Heart right ventricle (tissue), 16 donors: ENCODE results near the gene GLDN. TPM values are rescaled to one million over a fixed set of nuclear protein-coding genes. Genes with fewer than 3 reads are reported as not detected.

ENCODE experiments used
- ATAC-seq, 8 donors: fragments of 200-7000 bp; cut with Tn5 transposase; one replicate each; pipeline ENCODE4 v1.9.1; 2020; ENCODE audit warnings: mild to moderate bottlenecking in 8 of 8, moderate library complexity in 8 of 8, moderate number of reproducible peaks in 1 of 8
- DNase-seq, 2 donors: peaks; one replicate each; pipeline ENCODE4 v3.0.0-alpha.2; 2020
- H3K27ac ChIP-seq, 10 donors: fragments of 200-600 bp; sonication (generic) in 2 of 10; one replicate each; pipeline versions ENCODE4 v1.5.0 to v1.8.0; 2020 to 2022; ENCODE audit warnings: mild to moderate bottlenecking in 3 of 10
- H3K27me3 ChIP-seq, 7 donors: fragments of 200-600 bp; one replicate each; pipeline ENCODE4 v1.8.0; 2021 to 2022; ENCODE audit warnings: mild to moderate bottlenecking in 2 of 7
- H3K36me3 ChIP-seq, 9 donors: fragments of 200-600 bp; sonication (generic) in 1 of 9; one replicate each; pipeline versions ENCODE4 v1.5.0 to v1.8.0; 2020 to 2022; ENCODE audit warnings: mild to moderate bottlenecking in 2 of 9
- H3K4me1 ChIP-seq, 9 donors: fragments of 200-600 bp; sonication (generic) in 1 of 9; one replicate each; pipeline versions ENCODE4 v1.5.0 to v1.8.0; 2020 to 2022; ENCODE audit warnings: mild to moderate bottlenecking in 4 of 9
- H3K4me3 ChIP-seq, 10 donors: fragments of 200-600 bp; sonication (generic) in 2 of 10; one replicate each; pipeline versions ENCODE4 v1.5.0 to v1.8.0; 2020 to 2022; ENCODE audit warnings: mild to moderate bottlenecking in 7 of 10, moderate library complexity in 2 of 10
- H3K9me3 ChIP-seq, 11 donors: fragments of 200-600 bp in 10 of 11; sonication (generic) in 2 of 11; one replicate each; pipeline versions ENCODE4 v1.5.0 to v1.8.0; 2013 to 2022; ENCODE audit warnings: mild to moderate bottlenecking in 2 of 11, control low read depth in 1 of 11, moderate library complexity in 1 of 11
- WGBS, 2 donors: extraction: QIAGEN DNeasy Blood & Tissue Kit; methylation state at CpG; one replicate each; pipeline ENCODE4 v1.1.7; 2013; ENCODE audit warnings: inconsistent platforms in 1 of 2; 5-methylcytosine and 5-hydroxymethylcytosine counted together
- intact Hi-C, 10 donors: fragments of 100-400 bp; cut with DNase I; formaldehyde crosslinking; loops; one replicate each; pipeline versions ENCODE4 v1.11.1 to v1.14.2; 2022
- polyA plus RNA-seq, 2 donors: library from polyadenylated mRNA; stranded (reverse); fragments of 200-250 nt; gene quantifications; one replicate each; pipeline ENCODE4 v1.2.3, GENCODE V29; 2013
- total RNA-seq, 10 donors: library from RNA; stranded (reverse); fragmentation: NEBNext Ultra II Directional in 3 of 10; extraction: Animal tissue kit (Norgen Biotek cat#: 25700) in 3 of 10; gene quantifications; one replicate each; pipeline versions ENCODE4 v1.2.1 to v1.2.4, GENCODE V29; 2021 to 2023
- TF ChIP-seq, protein P1 (sequence below), 9 donors: fragments of 200-600 bp; sonication (generic) in 2 of 9; IDR thresholded peaks; one replicate each; pipeline versions ENCODE4 v1.5.0 to v1.8.0; 2021 to 2022; ENCODE audit warnings: antibody characterized with exemption in 9 of 9, mild to moderate bottlenecking in 5 of 9, moderate library complexity in 1 of 9
- donor health status: Arrhythmogenic right ventricular cardiomyopathy.
- donor health status: ischemic (EF 13 %, LVEDD 7.1; RV severe dilation, severe dysfunction).
- donor health status: healthy with polysubstance abuse.
- donor health status: DM: no; HTN: yes; CAD: no.
- donor health status: DM: no; HTN: no; CAD: no.
- donor health status: ischemic (EF 25% LVEDD 6.9; RV normal size, moderate dysfunction).
- donor health status: ischemic (EF 25% LVEDD 5.7; RV mildly dilated, moderate dysfunction).
- donor health status: healthy.
- donor health status: DM: yes; HTN: yes; CAD: no.
- donor health status: Ischemic cardiomyopathy.
- donor health status: ischemic (EF 35%, LVEDD 5.7; RV mildly dilated, moderate dysfunction).
- donor health status: nonischemic (EF 11% LVEDD 7.7; RV severe dilation, severe dysfunction).
- donor health status: DM: yes; HTN: yes; CAD: no.
- donor health status: PGD.
- donor health status: ischemic (EF 29% LVEDD 5.4; RV normal size, mild dysfunction).
- donor health status: nonischemic (EF 23%, LVEDD 6.1; RV moderate dilation, normal function).

GLDN gene
- total and polyA plus RNA-seq, 12 donors = 0.65 to 19.8 (median 10.9) TPM

DNA sequence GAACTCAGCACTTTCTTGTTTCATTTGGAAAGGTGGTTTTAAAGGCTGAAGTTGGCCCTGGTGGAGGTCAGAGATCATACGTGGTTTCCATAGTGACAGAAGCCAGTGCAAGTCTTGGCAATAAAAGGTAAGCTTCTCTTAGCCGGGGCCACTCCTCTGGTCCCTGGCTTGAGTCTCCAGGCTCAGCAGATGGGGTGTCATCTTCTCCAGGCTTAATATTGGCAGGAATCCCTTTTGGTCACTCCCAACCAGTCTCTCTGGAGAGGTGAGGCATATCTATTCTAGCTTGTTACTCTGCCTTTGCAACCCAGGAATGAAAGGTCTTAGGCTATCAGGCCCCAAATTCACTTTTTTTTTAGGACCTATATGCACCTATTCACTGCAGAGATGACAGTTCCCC, 7.9 kb upstream of the GLDN start:
- WGBS, 2 donors = 81 to 97% methylated on average over 2 of the region's 2 CpGs
- DNase-seq (no peak), ATAC-seq (no peak)
- peak overlapping the region in 2 of 10 donors; percentile 4 to 28 for H3K27ac ChIP-seq
- no peak overlapping the region for H3K4me3 ChIP-seq
- peaks cover 0 to 10% (median 0%) of the 10 kb centered on the region in 11 donors for H3K9me3 ChIP-seq
- intact Hi-C loops = loop anchor here in 1 of 10 donors (5.0 kb wide), 1 partner anchor 39 kb away; no protein-coding TSS in a partner anchor
- no peaks in the 10 kb centered on the region for H3K36me3 ChIP-seq
- peaks cover 6 to 69% (median 44%) of the 10 kb centered on the region in 9 donors for H3K4me1 ChIP-seq
- H3K27me3 ChIP-seq = no peaks in the 10 kb centered on the region
- TF ChIP-seq, protein P1, sequence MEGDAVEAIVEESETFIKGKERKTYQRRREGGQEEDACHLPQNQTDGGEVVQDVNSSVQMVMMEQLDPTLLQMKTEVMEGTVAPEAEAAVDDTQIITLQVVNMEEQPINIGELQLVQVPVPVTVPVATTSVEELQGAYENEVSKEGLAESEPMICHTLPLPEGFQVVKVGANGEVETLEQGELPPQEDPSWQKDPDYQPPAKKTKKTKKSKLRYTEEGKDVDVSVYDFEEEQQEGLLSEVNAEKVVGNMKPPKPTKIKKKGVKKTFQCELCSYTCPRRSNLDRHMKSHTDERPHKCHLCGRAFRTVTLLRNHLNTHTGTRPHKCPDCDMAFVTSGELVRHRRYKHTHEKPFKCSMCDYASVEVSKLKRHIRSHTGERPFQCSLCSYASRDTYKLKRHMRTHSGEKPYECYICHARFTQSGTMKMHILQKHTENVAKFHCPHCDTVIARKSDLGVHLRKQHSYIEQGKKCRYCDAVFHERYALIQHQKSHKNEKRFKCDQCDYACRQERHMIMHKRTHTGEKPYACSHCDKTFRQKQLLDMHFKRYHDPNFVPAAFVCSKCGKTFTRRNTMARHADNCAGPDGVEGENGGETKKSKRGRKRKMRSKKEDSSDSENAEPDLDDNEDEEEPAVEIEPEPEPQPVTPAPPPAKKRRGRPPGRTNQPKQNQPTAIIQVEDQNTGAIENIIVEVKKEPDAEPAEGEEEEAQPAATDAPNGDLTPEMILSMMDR (IDR thresholded peaks at IDR 0.05) = no peak

DNA sequence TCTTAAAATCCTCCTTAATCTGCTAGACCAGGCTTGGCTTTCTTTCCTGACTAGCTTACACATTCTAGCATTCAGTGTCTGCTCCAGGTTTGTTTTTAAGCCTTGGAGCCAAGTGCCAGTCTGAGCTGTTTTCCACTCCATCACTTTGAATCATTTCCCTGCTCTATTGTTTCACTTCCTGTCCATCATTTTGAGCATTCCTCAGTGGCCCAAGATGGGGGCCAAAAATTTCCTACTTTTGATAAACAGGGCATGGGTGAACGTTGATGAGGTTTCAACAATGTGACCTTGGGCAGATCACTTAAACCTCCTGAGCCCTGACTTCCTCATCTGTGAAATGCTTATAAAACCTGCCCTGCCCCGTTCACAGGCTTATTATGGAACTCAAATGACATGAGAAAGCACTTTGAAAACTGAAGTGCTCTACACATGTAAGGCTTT, 7.4 kb upstream of the GLDN start:
- intact Hi-C loops = loop anchor here in 1 of 10 donors (5.0 kb wide), 1 partner anchor 38 kb away; no protein-coding TSS in a partner anchor
- 6 to 9% methylated on average over 2 of the region's 2 CpGs for WGBS, 2 donors
- Histone ChIP-seq H3K9me3 (peaks cover 0 to 7% (median 0%) of the 10 kb centered on the region in 11 donors), H3K27ac (peak overlapping the region in 2 of 10 donors; percentile 17 to 28), H3K4me3 (no peak overlapping the region), H3K36me3 (no peaks in the 10 kb centered on the region), H3K27me3 (no peaks in the 10 kb centered on the region), H3K4me1 (peaks cover 6 to 69% (median 44%) of the 10 kb centered on the region in 9 donors)
- ATAC-seq (no peak), DNase-seq (no peak)
- TF ChIP-seq, protein P1 (IDR thresholded peaks at IDR 0.05) = no peak

DNA sequence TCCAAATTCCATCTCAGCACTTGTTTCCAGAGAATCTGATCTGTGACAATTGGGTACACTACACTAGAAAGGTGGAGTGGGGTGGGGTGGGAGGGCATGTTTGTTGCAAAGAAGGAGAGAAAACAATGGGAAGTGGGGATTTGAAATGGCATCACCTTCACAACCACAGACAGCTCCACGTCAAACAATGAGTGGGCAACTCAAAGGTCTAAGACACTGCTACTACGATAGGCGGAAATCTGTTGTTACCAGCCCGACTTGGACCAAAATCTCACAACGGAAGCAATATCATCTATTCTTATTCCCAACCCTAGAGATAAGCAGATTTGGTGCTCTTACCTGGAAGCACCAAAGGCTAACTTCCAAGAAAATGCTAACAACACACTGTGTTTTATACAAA, 6.4 kb upstream of the GLDN start:
- intact Hi-C loops = no loop called here
- ATAC-seq (no peak), DNase-seq (no peak)
- peaks cover 6 to 69% (median 44%) of the 10 kb centered on the region in 9 donors for H3K4me1 ChIP-seq
- 86 to 96% methylated on average over 5 of the region's 5 CpGs for WGBS, 2 donors
- no peak overlapping the region for H3K4me3 ChIP-seq
- TF ChIP-seq, protein P1 (IDR thresholded peaks at IDR 0.05) = no peak
- peaks cover 0 to 7% (median 0%) of the 10 kb centered on the region in 11 donors for H3K9me3 ChIP-seq
- H3K27me3 ChIP-seq = no peaks in the 10 kb centered on the region
- H3K36me3 ChIP-seq = no peaks in the 10 kb centered on the region
- H3K27ac ChIP-seq = peak overlapping the region in 3 of 10 donors; percentile 65 to 69 (median 67)

DNA sequence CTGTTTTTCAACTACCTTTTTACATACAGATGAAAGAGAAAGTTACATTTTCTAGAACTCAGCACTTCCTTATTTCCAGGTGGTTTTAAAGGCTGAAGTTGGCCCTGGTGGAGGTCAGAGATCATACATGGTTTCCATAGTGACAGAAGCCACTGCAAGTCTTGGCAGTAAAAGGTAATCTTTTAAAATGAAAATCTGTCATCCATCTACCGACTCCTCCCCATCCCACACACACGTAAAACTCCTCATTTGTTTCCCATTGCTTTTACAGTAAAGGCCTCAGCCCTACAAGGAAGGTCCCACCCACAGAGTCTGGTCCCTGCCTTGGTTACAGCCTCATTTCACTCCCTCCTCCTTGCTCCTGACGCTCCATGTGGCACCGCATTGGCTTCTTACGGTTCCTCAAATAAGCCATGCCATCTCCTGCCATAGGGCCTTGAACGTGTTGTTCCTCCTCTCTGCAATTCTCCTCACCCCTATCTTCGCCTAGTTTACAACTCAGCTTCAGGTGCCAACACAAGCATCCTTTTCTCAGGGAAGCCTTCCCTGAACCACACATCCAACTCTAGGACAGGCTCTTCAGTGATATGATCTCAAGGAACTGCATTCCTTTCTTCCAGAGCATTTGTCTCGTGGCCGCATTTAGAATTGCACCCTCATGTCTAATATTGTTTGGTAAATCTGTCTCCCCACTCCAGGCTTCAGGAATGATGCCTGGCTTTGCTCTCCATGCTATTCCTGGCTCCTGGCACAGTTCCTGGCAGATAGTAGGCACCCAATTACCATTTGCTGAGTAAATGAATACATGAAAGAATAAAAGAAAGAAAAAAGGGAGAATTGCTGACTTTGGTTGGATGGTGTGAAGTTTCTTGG, 5.7 kb upstream of the GLDN start:
- Histone ChIP-seq H3K27me3 (peaks cover 0 to 3% (median 0%) of the 10 kb centered on the region in 7 donors), H3K4me1 (peaks cover 6 to 65% (median 44%) of the 10 kb centered on the region in 9 donors), H3K4me3 (no peak overlapping the region), H3K9me3 (peaks cover 0 to 7% (median 0%) of the 10 kb centered on the region in 11 donors), H3K27ac (peak overlapping the region in 6 of 10 donors; percentile 23 to 73 (median 66)), H3K36me3 (no peaks in the 10 kb centered on the region)
- TF ChIP-seq, protein P1 (IDR thresholded peaks at IDR 0.05) = peak in 5 of 9 donors; percentile 8 to 26 (median 14)
- 65 to 72% methylated on average over 9 of the region's 9 CpGs for WGBS, 2 donors
- DNase-seq = peak in 1 of 2 donors; percentile 52
- intact Hi-C loops = no loop called here
- ATAC-seq = peak; percentile 43 to 90 (median 76)
